ENCODE results near the gene SNTG2.
"Not testable (repeated sequence)": the region's sequence is repeated elsewhere in the genome, so short reads cannot be mapped to it uniquely, and the experiment has no call there.

SNTG2 gene

GRCh38 chr2:1207962-1208510, 257.4 kb downstream of the SNTG2 start:
- no peak for DNase-seq

DNA sequence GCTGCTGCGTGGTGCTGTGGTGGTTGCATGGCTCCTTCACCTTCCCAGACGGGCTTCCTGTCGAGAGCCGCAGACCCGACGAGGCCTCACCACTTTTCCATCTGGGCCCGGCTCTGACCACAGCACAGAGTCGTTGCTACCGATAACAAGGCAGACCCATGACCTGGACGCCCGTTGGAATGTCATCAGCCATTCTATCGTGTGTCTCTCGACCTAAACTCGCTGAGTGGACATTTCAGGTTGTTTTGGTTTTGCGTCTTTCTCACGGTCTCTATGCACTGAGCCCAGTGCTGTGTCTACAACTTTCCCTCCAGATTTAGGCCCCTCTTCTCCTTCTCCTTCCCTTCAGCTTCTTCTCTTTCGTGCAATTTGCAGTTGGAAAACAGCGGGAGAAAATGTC, 257.9 kb downstream of the SNTG2 start:
- no peak for DNase-seq

GRCh38 chr2:1209246-1209645, 258.6 kb downstream of the SNTG2 start:
- DNase-seq = no peak

DNA sequence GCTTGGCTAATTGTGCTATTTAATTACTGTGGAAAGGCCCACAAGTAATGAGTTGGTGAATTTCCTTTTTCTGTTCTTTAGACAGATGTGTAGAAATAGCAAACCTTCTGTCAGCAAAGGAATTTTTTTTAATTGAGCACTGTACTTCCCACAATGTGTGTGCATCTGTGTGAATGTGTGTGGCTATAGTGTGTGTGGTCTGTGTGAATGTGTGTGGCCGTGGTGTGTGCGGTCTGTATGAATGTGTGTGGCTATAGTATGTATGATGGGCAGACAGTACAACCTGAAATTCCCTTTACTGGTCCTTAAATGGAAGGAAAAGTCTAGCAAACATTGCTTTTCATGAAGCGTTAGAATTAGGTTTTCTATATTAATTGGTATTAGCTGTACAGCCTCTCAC, 259.1 kb downstream of the SNTG2 start:
- no peak for DNase-seq

- no peak for DNase-seq
Measured at GRCh38 chr2:1210352-1210751, 259.7 kb downstream of the SNTG2 start.

DNA sequence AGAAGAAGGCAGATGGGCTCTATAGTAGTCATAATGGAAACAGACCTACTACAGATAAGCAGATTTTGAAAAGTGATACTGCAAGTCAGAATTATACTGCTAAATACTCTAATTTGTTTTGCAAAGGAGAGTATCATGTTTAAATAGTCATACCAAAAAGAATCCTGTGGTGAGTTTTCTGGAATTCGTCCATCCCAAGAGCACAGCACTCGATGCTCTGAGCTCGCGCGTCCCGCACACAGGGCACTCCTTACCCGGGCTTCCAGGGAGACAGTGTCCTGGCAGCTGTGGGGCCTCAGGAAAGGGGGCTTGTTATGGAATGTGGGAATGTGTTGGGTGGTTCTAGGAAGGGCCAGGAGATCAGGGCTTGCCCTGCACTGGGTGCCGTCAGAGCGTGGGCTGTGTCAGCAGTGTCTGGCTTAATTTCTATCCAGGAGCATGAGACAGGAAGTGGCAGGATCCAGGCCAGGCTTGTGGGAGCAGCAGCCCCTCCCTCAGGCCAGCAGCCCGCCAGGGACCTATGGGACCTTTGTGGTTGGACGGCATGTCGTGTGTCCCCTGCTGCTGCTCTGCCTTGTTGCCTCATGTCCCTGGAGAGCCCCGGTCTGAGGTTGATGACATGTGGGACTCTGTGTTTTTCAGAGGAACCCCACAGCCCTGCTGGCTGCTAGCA, 269.4 kb downstream of the SNTG2 start:
- DNase-seq = no peak

DNA sequence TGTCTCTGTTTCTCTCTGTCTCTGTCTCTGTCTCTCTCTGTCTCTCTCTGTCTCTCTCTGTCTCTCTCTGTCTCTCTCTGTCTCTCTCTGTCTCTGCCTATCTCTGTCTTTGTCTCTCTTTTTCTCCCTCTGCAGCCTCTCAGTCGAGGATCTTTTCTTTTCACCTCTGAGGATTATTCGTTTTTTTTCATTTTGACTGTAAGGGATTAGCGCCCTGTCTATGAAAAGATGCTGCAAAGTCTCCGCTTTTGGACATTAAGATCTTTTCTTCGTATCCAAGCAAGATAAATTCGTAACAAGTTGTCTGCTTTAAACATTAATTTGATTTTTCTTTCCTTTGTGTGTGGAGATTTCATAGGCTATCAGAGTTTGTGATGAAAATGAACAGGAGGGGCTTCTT, 271.4 kb downstream of the SNTG2 start:
- DNase-seq = no peak

GRCh38 chr2:1223791-1224190, 273.1 kb downstream of the SNTG2 start:
- DNase-seq = no peak

DNA sequence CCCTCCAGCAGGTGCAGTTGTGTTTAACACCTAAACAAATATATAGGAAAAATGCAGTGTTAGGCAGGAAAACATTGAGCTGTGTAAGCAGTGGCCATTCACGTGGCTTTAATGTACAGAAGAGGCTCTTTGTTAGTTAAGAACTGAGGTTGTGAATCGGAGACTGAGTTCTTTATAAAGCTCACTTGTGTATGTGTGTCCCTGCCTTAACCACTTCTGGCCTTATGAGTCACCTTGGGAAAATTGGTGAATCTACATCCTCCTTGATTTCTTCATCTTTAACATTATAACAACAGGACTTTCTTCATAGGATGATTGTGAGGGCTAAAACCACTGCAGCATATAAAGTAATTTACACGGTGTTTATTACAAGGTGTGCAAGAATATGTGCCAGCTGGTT, 274.3 kb downstream of the SNTG2 start:
- no peak for DNase-seq

DNA sequence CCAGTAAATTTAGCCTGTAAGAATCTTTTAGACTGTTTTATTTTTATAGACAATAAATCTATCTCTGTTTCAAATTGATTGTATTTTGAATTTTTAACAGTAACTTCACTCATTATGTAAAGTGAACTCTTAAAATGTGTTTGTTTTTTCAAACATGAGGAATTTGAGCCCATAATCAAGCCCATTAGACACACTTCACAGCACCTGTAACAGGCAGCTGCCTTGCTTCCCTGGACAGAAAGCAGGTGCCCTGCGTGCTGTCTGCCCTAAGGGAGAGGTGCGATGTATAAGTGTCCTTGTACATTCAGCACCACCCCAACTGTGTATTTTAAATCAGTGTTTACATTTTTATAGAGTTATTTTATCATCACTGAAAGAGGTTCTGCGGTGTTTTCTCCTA, 276.1 kb downstream of the SNTG2 start:
- DNase-seq = peak; percentile 60

DNA sequence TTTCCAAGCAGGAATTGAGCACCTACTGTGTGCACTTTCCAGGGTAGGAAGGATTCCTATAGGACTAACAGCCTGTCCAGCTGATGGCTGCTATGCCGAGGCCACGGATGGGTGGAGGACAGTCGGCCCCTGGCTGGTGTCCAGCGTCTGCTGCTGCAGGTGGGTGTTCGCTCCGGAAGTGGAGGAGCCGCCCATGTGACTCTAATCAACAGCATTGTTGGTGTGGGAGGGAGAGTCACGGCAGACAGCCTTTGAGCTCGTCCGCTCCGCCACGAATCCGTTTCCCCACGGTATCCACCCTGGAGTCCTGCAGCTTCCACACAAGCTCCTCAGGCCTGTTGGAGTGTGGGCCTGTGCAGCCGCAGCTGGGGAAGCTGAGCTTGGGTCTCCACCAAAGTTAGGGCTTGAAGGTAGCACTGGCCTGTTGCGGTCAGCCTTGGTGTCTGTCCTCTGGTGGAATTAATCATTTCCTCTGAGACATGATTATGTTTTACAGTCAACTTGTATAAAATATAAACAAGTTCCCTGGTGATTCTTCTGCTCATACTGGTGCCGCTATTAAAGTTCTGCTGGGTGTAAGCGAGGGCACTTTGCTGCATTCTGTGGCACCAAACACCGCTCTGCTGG, 276.7 kb downstream of the SNTG2 start:
- DNase-seq = peak; percentile 60

DNA sequence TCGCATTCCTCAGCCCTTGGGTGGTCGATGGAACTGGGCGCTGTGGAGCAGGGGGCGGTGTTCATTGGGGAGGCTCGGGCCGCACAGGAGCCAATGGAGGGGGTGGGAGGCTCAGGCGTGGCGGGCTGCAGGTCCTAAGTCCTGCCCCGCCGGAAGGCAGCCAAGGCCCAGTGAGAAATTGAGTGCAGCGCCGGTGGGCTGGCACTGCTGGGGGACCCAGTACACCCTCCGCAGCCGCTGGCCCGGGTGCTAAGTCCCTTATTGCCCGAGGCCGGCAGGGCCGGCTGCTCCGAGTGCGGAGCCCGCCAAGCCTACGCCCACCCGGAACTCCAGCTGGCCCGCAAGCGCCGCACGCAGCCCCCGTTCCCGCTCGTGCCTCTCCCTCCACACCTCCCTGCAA, 278.9 kb downstream of the SNTG2 start:
- DNase-seq = not testable (repeated sequence)

- DNase-seq = no peak
Measured at GRCh38 chr2:1230155-1230893, 279.7 kb downstream of the SNTG2 start.

DNA sequence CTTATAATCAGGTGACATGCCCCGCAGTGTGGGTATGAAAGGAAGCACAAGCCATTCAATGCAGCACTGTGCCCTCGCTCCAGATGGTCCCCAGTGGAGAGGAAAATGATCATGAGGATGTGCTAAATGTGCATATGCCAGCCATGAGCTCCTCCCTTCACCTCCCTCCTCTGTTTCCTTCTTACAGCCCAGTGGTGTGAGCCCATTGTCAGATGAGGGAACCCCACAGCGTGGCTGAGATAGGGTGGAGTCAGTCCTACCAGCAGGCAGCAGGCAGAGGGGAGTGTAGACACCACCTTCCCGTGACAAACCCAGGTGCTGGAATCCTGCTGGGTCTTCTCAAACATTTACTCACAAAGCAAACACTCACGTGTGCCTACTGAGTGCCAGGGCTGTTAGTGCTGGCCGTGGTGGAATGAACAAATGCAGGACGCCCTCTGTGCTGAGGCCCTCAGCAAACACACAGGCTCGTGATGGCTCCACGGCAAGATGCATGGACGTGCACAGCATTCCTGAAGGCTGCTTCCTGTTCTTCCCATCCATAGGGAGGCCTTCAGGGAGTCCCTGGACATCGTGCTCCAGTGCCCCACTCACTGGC, 280.9 kb downstream of the SNTG2 start:
- DNase-seq = peak; percentile 35

DNA sequence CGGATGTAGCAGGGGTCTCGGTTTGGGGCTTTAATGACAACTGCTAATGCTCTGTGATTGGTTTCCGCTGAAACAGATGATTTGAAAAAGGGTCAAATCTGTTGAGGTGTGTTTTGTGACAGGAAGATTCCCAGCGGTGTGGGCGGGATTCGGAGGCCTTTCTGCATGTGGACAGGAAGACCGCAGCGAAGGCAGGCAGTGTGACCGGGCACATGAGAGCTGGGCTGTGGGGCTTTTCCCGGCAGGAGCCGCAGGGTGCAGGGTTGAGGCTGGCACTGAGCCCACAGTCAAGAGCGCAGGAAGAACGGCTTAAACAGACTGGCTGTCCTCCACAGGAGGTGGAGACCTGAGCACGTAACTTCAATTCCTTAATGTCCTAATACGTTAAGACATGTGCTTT, 282.6 kb downstream of the SNTG2 start:
- DNase-seq = peak; percentile 67

- DNase-seq = no peak
Measured at GRCh38 chr2:1234731-1235308, 284.2 kb downstream of the SNTG2 start.

- DNase-seq = no peak
Measured at GRCh38 chr2:1235806-1236205, 285.2 kb downstream of the SNTG2 start.

DNA sequence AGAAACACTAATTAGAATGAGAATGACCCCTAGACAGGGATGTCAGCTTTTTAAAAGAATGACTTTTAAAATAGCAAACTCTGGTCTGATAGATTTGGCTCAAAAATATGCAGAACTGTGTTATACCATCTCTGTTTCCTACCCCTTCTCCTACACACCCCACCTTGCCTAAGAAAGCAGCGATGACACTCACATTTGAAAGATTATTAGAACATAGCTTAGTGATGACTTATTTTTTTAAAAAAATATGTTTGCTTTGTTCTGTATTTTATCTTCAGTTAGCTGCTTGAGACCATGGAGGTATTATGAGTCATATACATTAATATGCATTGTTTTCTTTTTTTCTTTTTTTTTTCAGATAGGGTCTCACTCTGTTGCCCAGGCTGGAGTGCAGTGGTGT, 286.0 kb downstream of the SNTG2 start:
- no peak for DNase-seq

DNA sequence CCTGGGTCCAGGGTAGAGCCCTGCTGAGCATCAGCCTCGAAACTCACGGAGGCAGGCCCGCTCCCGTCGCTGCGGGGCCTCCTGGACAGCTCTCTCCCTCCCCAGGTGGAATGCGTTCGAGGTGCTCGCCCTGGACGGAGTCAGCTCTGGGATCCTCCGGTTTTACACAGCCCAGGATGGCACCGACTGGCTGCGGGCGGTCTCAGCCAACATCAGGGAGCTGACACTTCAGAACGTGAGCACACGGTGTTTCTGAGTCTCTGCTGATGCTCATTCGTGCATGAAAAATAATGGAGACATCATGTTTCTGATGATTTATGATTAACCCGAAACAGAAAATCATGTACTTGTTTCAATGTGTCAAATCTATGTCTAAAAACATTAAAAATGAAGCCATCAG, 287.1 kb downstream of the SNTG2 start:
- DNase-seq = no peak

DNA sequence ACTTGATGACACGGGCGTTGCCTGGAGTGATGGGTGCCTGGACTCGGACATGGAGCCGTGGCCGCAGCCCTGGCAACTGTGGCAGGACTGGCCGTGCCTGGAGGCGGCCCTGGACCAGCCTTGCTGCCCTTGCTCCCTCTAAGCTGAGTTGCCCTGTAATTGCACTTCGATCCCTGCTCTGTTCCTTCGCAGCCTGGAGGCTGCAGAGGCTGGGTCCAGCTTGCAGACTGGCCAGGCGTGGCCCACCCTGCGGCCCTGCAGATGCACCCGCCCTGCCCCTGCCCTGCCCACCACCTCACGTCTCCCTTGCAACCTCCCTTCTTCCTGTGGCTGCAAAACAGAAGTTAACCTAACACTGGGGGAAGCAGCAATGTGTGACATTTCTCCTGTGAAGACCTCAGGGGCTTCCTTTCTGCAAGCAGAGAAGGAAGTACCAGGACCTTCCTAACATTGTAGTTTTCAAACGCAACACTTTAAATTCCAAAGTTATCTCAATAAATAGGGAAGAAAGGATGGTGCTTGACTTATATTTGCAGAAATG, 288.0 kb downstream of the SNTG2 start:
- no peak for DNase-seq

- DNase-seq = no peak
Measured at GRCh38 chr2:1245193-1245592, 294.5 kb downstream of the SNTG2 start.

- no peak for DNase-seq
Measured at GRCh38 chr2:1246239-1246638, 295.6 kb downstream of the SNTG2 start.

- DNase-seq = no peak
Measured at GRCh38 chr2:1246991-1247390, 296.3 kb downstream of the SNTG2 start.

All from NCI-H2029 treated with DMSO at 0.1 percent for 48 hours (cell line).